CD4-positive, alpha-beta T cell treated with Interleukin-4 for 4 hours (primary cell): ENCODE measurements around the gene CDH16.

Source experiments
- DNase-seq: peaks from one replicate; pipeline ENCODE4 v3.0.0-alpha.2; 2020

Gene CDH16

GRCh38 chr16:66926171-66926947, 7.7 kb upstream of the CDH16 start:
- DNase-seq, result no peak

DNA sequence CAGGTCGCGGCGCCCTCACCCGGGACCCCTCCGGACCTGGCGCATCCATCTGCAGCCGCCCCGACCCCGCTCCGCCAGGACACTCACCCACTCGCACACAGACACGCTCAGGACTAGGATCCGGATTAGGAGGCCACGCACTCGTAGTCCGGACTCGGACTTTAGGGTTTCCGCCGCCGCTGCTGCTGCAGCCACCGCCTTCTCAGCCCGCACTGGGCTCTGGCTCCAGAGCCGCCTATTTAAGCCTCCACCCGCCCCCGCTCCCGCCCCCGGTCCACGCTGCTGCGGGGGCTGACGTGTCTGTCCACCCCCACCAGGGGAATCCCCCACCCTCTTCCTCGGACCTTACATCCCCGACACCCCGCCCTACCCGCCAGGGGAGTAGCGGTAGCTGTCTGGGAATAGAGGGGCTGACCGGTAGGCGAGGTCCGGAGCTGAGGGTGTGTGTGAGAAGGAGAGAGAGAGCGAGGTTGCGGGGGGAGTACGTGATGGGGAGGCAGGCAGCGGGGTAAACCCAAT, 6.7 kb upstream of the CDH16 start, which contains the start of gene RRAD:
Gene RRAD (minus strand): TSS at position 214 of the 519 bp plus-strand sequence. CDS start 356 bp downstream, outside the sequence.
- no peak for DNase-seq

- DNase-seq, result no peak
Observed at GRCh38 chr16:66924527-66925321, 6.0 kb upstream of the CDH16 start.

GRCh38 chr16:66923866-66924265, 5.2 kb upstream of the CDH16 start:
- no peak for DNase-seq

GRCh38 chr16:66923247-66923731, 4.6 kb upstream of the CDH16 start:
- no peak for DNase-seq

DNA sequence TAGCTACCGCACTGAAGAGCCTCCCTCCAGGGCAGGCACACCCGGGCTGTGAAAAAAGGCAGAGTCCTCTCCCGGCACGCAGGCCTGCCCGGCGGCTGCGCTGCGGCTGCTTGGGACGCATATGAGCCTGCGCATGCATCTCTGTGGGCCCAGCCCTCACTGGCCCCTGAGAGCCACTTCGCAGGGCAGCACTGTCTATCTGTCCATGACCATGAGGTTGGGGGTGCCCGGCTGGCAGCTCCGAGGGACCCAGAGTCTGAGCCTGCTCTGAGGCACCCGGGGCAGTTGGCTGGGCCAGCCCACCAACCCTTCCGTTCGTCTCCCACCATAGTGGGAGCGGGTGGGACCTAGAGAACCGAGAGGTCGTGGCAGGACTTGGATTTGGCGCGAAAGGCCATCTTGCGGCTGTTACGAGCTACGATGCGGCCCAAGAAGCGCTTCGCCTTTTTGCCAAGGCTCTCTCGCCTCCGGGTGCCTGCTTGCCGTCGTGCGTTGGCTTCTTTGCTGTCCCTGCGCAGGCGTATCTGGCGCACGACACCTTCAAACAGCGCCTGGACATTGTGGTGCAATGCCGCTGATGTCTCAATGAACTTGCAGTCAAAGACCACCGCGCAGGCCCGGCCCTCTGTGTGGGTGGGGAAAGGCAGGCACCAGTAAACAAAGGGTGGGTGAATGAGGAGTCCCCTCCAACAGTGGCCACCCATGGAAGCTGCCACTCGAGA, 3.2 kb upstream of the CDH16 start:
- DNase-seq, result no peak

- no peak for DNase-seq
Observed at GRCh38 chr16:66920924-66921680, 2.4 kb upstream of the CDH16 start.

GRCh38 chr16:66920299-66920590, 1.6 kb upstream of the CDH16 start:
- no peak for DNase-seq

DNA sequence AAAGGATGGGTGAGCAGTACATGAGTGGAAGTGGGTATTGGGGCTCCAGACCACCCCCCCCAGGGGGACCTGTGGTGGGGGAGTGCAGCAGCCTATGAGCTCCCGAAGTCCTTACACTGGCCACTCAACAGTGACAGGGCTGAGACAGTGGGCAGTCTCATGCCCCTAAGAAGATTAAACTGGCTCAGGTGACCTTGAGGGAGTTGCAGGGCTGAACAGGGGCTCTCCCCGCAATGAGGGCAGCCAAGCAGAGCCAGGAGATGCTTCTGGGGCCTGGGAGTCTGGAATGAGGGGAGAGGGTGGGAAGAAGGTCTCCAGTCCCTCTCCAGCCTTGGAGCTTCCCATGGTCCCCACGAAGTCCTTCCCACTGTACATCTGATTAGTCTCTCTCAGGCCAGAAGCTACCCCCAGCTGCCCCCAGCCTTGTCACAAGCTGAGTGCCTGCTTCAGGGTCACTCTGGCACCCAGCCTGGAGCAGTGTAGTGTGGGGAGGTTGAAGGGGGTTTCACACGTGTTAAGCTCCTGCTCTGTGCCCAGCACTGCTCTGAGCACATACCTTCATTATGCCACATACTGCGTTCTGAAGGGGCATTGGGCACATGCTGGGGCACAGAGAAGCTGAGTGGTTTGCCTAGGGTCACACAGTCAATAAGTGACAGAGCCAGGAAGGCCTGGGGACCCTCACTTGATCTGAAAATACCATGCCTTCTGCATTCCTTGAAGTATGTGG, 1.0 kb upstream of the CDH16 start:
- DNase-seq, result no peak

GRCh38 chr16:66918355-66918754, 330 bp downstream of the CDH16 start:
- DNase-seq, result no peak

DNA sequence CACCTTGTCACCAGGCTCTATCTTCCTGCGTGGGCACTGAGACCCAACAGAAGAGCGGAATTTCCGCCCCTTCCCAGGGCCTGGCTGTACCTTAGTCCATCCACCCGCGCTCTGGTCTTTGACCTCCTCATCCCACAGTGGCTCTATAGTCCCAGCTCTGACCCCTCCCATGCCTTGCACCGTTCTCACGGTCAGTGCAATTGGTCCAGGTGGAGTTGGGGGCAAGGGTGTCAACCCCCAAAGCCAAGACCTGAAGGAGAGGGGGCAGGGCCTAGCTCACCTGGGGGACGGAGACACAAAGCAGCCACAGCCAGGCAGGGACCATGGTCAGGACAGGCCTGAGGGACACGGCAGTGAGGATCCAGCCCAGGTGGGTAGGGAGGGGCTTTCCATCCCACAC, 944 bp downstream of the CDH16 start:
- DNase-seq, result no peak

DNA sequence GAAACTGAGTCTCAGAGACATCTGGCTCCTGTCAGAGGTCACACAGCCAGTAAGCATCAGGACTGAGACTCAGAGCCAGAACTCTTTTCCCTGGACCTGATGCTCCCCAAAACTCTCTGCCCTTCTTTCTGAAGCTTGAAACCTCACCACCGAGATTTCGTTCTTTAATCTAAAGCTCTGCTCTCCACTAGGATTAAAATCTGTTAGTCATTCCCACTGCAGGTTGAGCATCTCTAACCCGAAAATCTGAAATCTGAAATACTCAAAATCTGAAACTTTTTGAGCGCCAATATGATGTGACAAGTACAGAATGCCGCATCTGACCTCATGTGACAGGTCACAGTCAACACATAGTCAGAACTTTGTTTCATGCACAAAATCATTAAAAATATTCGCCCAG, 2.2 kb downstream of the CDH16 start:
- DNase-seq, result no peak

DNA sequence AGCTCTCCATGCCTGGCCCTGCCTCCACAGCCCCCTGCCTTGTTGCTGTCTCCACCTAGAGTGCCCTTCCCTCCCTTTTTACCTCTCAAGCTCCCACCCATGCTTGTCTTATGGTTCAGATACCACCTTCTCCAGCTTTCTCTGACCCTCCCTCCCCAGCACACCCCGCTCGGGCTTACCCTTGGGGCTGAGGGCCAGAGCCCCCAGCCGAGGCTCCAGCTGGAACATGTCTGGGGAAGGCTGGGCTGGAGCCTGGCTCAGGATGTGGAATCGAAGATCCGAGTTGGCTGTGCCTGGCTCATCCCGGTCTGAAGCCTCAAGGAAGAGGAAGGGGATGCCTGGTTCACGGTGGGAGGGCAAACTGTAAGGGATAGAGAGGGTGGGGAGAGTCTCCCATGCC, 3.6 kb downstream of the CDH16 start:
- no peak for DNase-seq

- no peak for DNase-seq
Observed at GRCh38 chr16:66914541-66914940, 4.1 kb downstream of the CDH16 start.

GRCh38 chr16:66913711-66914110, 5.0 kb downstream of the CDH16 start:
- no peak for DNase-seq

DNA sequence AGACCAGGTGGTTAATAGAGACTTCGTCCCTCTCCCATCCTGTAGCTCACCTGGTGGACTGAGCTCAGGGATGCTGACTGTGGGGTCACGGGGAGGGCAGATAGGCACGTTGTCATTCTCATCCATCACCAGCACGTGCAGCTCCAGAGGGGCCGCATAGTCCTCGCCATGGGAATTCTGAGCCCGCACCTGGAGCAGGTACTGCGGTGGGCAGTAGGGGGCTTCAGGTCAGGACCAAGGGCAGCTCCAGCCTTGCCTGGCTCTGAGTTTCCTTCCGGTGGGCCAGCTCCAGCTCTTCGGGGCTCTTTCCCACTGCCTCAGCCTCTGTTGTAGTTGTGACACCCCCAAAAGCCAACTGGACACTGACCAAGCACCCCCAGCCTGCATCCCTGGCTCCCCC, 5.6 kb downstream of the CDH16 start:
- DNase-seq, result no peak

GRCh38 chr16:66911801-66912200, 6.9 kb downstream of the CDH16 start:
- DNase-seq, result no peak

- DNase-seq, result no peak
Observed at GRCh38 chr16:66911112-66911511, 7.6 kb downstream of the CDH16 start.

DNA sequence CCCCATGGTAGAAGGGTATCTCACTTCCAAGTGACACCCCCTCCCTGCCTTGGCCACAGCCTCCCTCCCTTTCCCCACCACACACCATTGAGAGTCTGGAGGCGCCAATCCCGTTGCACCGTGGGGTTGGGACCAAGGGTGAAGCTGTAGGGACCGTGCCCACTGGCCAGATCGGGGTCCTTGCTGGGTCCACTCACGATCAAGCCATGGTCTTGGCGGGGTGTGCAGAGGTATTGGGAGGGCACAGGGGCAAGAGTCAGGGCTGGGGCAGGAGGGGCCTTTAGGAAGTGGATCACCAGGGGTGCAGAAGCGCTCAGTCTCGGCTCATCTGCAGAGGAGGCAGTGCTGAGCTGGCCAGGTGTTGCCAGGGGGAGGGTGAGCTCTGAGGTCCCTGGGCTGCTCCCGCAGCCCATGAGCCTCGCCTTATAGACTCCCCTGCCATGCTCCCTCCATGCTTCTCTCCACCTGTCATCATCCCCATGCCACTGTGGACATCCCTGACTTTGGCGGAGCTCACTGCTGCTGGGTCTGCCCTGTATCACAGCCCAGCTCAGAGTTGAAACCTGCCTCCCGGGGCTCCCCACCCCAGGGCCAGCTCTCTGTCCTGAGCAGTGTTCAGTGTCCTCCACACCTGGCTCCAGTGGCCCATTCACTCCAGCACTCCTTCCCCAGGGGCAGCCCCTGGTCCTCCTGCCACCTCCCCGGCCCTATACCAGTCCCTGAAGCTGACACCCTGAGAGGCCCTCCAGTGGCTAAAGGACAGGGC, 8.3 kb downstream of the CDH16 start:
- no peak for DNase-seq

DNA sequence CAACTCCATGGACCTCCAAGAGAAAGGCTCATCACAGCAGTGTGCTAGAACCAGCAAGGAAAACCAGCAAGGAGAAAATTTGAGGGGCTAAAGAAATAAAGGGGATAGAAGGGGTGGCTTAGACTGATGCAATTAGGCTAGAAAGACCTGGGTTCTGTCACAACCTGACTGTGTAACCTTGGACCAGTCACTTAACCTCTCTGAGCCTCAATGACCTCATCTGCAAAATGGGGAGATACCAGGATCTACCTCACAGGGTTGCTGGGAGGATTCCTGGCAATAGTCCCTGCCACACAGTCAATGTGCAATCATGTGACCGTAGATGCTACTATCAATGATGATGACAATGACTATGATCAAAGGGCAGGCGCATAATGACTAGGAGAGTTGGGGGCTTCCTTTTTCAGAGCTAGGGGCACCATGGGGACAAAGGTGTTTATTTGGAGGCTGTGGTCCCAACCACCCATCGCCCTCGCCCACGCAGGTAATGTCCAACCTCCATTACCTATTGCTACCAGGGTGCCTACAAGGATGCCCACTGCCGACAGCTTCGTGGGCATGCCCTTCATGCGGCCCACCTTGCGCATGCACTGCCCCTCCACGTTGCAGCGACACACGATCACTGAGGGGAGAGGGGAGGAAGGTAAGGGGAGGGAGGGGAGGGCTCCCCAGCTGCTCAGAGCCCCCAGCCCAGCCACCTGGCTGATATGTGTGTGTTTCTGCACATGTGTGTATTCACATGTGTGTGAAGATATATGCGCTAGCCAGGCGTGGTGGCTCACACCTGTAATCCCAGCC, 9.7 kb downstream of the CDH16 start:
- no peak for DNase-seq
